Loucy (cell line): ENCODE measurements around the gene ATG10.

Source experiments
- CTCF ChIP-seq: fragments of 200-600 bp; sonication (generic); conservative IDR thresholded peaks from 2 replicates; pipeline ENCODE4 v1.5.1; 2014; ENCODE audit warnings: mild to moderate bottlenecking, antibody characterized with exemption, low read length
- EZH2phosphoT487 ChIP-seq: fragments of 200-600 bp; IDR thresholded peaks from 2 replicates; pipeline ENCODE4 v1.6.1; 2018; ENCODE audit warnings: antibody characterized with exemption, mild to moderate bottlenecking, moderate library complexity, borderline replicate concordance

- TF ChIP-seq CTCF (no peak), EZH2phosphoT487 (no peak)
Measured at GRCh38 chr5:82077496-82077895, 105.7 kb downstream of the ATG10 start.
